HepG2 (cell line): ENCODE results near the gene DAPK1.

Experiments
- CTCF ChIP-seq: sonication (generic); formaldehyde crosslinking; IDR thresholded peaks from 2 replicates; pipeline ENCODE4 v1.5.0; 2020; ENCODE audit warnings: mild to moderate bottlenecking, missing genetic modification reagents, moderate library complexity
- NFIC ChIP-seq: IDR thresholded peaks from 2 replicates; pipeline ENCODE4 v1.6.1; 2012; ENCODE audit warnings: mild to moderate bottlenecking, low read length, inconsistent platforms
- SAP130 ChIP-seq: IDR thresholded peaks from 2 replicates; pipeline ENCODE4 v1.6.1; 2016; ENCODE audit warnings: low read depth
- ZSCAN20 ChIP-seq: sonication (generic); formaldehyde crosslinking; IDR thresholded peaks from 2 replicates; pipeline ENCODE4 v1.4.0; 2020; ENCODE audit warnings: missing genetic modification reagents, mild to moderate bottlenecking, borderline replicate concordance

- TF ChIP-seq ZSCAN20, result no peak
- TF ChIP-seq SAP130 (CRISPR knock-in tag), result no peak
- TF ChIP-seq CTCF (CRISPR knock-in tag), result no peak
- no peak for TF ChIP-seq NFIC
Measured at GRCh38 chr9:87675906-87676515, 178.3 kb downstream of the DAPK1 start.
